Thoracic aorta endothelial cell (primary cell): ENCODE measurements around the gene LCP1. TPM values are rescaled to one million over a fixed set of nuclear protein-coding genes. Genes with fewer than 3 reads are reported as not detected.

Source experiments
- small RNA-seq: library from RNA; depleted of rRNA; stranded (forward); fragments of <200 nt; gene quantifications from one replicate; pipeline ENCODE3, GENCODE V24; 2012
- total RNA-seq: library from RNA; depleted of rRNA; stranded (reverse); fragments of >200 nt; gene quantifications from 2 replicates; pipeline ENCODE4 v1.2.3, GENCODE V29; 2012

Gene LCP1
- 0.07 and 0.27 TPM in 2 replicates for total RNA-seq

GRCh38 chr13:46181840-46182490, at the start of gene LCP1:
Gene LCP1 (minus strand): TSS chr13:46182177. CDS start chr13:46159662, 22,515 bp downstream.

GRCh38 chr13:46211483-46212351, 29.7 kb upstream of the LCP1 start, which contains the start of gene LRRC63:
Gene LRRC63 (plus strand): TSS chr13:46211928. CDS start chr13:46213035, 1,107 bp downstream.

GRCh38 chr13:46104868-46105267, 77.1 kb downstream of the LCP1 start, which contains the start of gene CPB2:
Gene CPB2 (minus strand): TSS chr13:46105033. CDS start chr13:46105009, 24 bp downstream.

Small RNA genes within 50 kb of the gene (small RNA-seq; reads per million reads assigned to genes)
- not detected for gene RN7SL288P

Other genes with a start within 250 kb of the LCP1 start
- gene ZC3H13, start 129.4 kb downstream of the LCP1 start, total RNA-seq, result 27.7 and 29.4 TPM in 2 replicates
- gene CPB2, start 77.1 kb downstream of the LCP1 start, total RNA-seq, result not detected in 2 replicates
- gene LRRC63, start 29.8 kb upstream of the LCP1 start, total RNA-seq, result not detected in 2 replicates
- gene RUBCNL, start 205.1 kb upstream of the LCP1 start, total RNA-seq, result not detected in 2 replicates